Keratinocyte (primary cell): ENCODE results near the gene NBPF3.

ENCODE experiments used
- EZH2 ChIP-seq: IDR thresholded peaks from one replicate; pipeline ENCODE4 v1.6.1; 2012; ENCODE audit warnings: inconsistent platforms, mild to moderate bottlenecking, low read length, moderate library complexity
- TF ChIP-seq, protein P1 (sequence below), 3 experiments: IDR thresholded peaks in 1 of 3; conservative IDR thresholded peaks in 1 of 3; optimal IDR thresholded peaks in 1 of 3; 2 replicates in 2 of 3; 3 replicates in 1 of 3; pipeline versions ENCODE3 to v1.5.1; 2011; ENCODE audit warnings: low read length in 3 of 3, mild to moderate bottlenecking in 3 of 3, moderate library complexity in 2 of 3, control low read depth in 1 of 3, inconsistent platforms in 1 of 3; ENCODE audit not compliant: insufficient read depth in 2 of 3; ENCODE audit errors: extremely low read depth in 1 of 3

DNA sequence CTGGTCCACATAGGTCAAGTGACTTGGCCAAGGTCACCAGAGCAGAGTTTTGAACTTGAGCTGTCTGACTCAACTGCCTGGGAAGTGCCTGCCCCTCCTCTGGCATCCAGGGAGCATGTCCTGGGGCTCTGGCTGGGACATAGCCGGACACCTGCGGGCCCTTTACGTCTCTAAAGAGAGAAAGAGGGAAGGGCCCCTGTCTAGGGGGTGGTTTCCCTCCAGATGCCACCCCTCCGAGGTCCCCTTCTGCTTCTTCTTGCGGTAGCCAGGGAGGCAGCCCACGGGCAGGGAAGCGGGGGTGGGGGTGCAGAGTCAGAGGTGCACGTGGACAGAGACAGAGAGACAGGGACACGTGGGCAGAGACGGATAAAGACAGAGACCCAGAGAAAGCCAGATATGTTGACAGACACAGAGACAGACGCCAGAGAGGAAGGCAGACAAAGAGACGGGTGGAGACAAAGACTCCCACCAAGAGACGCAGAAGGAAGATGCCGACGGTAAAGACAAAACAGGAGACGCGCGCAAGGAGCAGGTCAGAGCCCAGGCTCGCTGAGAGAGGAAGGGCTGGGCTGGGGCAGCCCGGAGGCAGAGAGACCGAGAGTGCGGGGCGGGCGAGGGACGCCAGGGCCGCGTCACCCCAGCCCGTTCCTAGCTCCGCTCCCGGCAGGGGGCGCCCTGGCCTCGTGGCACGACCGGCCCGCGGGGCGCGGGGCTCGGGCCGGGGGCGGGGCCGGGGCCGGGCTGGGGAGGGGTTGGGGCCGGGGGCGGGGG lies 68.8 kb downstream of the NBPF3 start:
- TF ChIP-seq, protein P1, sequence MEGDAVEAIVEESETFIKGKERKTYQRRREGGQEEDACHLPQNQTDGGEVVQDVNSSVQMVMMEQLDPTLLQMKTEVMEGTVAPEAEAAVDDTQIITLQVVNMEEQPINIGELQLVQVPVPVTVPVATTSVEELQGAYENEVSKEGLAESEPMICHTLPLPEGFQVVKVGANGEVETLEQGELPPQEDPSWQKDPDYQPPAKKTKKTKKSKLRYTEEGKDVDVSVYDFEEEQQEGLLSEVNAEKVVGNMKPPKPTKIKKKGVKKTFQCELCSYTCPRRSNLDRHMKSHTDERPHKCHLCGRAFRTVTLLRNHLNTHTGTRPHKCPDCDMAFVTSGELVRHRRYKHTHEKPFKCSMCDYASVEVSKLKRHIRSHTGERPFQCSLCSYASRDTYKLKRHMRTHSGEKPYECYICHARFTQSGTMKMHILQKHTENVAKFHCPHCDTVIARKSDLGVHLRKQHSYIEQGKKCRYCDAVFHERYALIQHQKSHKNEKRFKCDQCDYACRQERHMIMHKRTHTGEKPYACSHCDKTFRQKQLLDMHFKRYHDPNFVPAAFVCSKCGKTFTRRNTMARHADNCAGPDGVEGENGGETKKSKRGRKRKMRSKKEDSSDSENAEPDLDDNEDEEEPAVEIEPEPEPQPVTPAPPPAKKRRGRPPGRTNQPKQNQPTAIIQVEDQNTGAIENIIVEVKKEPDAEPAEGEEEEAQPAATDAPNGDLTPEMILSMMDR (optimal IDR thresholded peaks at IDR 0.05 in 1 of 3, IDR thresholded peaks at IDR 0.05 in 1 of 3, conservative IDR thresholded peaks at IDR 0.05 in 1 of 3; ENCODE audit: extremely low read depth in 1 of 3, insufficient read depth in 2 of 3, low read length in 3 of 3), result peak in 2 of 3 experiments; percentile 69 to 87
- TF ChIP-seq EZH2, result no peak
